Peyer's patch (tissue), 4 donors: ENCODE data around the gene SCN1B.

Experiments
- CTCF ChIP-seq, 6 experiments: fragments of 450-650 bp in 4 of 6; fragments of 200-600 bp in 2 of 6; sonication (generic) in 1 of 6; IDR thresholded peaks; one replicate each; pipeline ENCODE4 v1.5.1; 2017 to 2019; ENCODE audit warnings: antibody characterized with exemption in 6 of 6, mild to moderate bottlenecking in 3 of 6, moderate library complexity in 1 of 6
- POLR2A ChIP-seq, 2 donors: fragments of 450-650 bp; IDR thresholded peaks; one replicate each; pipeline ENCODE4 v1.5.1; 2017; ENCODE audit warnings: antibody characterized with exemption in 2 of 2, mild to moderate bottlenecking in 2 of 2, moderate library complexity in 2 of 2

GRCh38 chr19:35031072-35031881 lies 1.0 kb downstream of the SCN1B start:
- TF ChIP-seq POLR2A (IDR thresholded peaks at IDR 0.05) (no peak), CTCF (IDR thresholded peaks at IDR 0.05) (no peak)
